ENCODE data around the gene CLTCL1.
"Not testable (repeated sequence)": the region's sequence is repeated elsewhere in the genome, so short reads cannot be mapped to it uniquely, and the experiment has no call there.

CLTCL1 gene

DNA sequence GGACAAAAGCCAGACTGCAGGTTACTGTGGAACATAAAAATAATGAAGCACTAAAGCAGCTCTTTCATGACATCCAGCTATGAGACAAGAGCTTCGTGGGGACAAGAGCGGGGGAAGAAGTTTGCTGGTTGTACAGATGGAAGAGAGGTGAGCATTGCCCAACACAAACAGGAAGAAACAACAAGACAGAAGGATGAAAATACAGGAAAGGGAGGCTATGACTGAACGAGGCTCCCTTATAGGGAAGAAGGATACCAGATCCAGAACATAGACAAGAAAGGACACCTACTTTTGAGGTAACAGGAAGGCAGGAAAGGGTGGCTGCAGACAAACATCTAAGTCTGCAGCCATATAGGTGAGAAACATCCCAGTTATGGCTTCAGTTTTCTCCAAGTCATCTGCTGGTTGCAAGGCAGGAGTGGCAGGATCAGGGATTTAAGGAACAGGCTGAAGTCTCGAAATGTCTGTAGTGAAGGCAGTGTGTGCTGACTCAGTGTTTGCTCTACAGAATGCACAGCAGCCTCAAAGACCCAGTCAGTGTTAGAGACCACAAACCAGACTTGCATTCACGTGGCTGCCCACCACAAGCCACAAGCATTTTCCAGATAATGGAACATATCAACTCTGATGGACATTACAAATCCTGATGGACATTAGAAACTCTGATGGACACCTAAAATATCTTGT lies 1.9 kb downstream of the CLTCL1 start:
- DNase-seq (ENCODE audit: low spot score) = no peak
- TF ChIP-seq CTCF (IDR thresholded peaks at IDR 0.05; ENCODE audit: borderline replicate concordance, control extremely low read depth, extremely low read depth, insufficient read depth, missing control alignments) = no peak
- in situ Hi-C loops (cut with MboI; ENCODE audit: low sequenced_read_pairs, unreplicated experiment) = loop anchor here (25.0 kb wide), 1 partner anchor 98 kb away; no protein-coding TSS in a partner anchor

GRCh38 chr22:19287889-19288288 lies 3.6 kb downstream of the CLTCL1 start:
- no peak for DNase-seq (ENCODE audit: low spot score)
- no peak for TF ChIP-seq CTCF (IDR thresholded peaks at IDR 0.05; ENCODE audit: borderline replicate concordance, control extremely low read depth, extremely low read depth, insufficient read depth, missing control alignments)
- in situ Hi-C loops (cut with MboI; ENCODE audit: low sequenced_read_pairs, unreplicated experiment) = loop anchor here (25.0 kb wide), 1 partner anchor 99 kb away; no protein-coding TSS in a partner anchor

- no peak for TF ChIP-seq CTCF (IDR thresholded peaks at IDR 0.05; ENCODE audit: borderline replicate concordance, control extremely low read depth, extremely low read depth, insufficient read depth, missing control alignments)
- in situ Hi-C loops (cut with MboI; ENCODE audit: low sequenced_read_pairs, unreplicated experiment) = loop anchor here (25.0 kb wide), 1 partner anchor 100 kb away; no protein-coding TSS in a partner anchor
- no peak for DNase-seq (ENCODE audit: low spot score)
Observed at GRCh38 chr22:19287076-19287707, 4.3 kb downstream of the CLTCL1 start.

GRCh38 chr22:19285831-19286230 lies 5.7 kb downstream of the CLTCL1 start:
- no peak for TF ChIP-seq CTCF (IDR thresholded peaks at IDR 0.05; ENCODE audit: borderline replicate concordance, control extremely low read depth, extremely low read depth, insufficient read depth, missing control alignments)
- DNase-seq (ENCODE audit: low spot score) = no peak
- in situ Hi-C loops (cut with MboI; ENCODE audit: low sequenced_read_pairs, unreplicated experiment) = loop anchor here (25.0 kb wide), 1 partner anchor 101 kb away; no protein-coding TSS in a partner anchor

DNA sequence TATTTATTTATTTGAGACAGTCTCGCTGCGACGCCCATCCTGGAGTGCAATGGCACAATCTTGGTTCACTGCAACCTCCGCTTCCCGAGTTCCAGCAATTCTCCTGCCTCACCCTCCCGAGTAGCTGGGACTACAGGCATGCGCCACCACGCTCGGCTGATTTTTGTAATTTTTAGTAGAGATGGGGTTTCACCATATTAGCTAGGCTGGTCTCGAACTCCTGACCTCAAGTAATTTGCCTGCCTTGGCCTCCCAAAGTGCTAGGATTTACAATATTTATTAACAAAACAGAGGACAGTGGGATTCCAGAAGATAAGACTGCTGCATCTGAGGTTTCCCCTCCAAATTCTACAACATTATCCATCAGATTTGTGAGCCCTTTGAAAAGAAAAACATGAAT lies 12.4 kb downstream of the CLTCL1 start:
- DNase-seq (ENCODE audit: low spot score) = not testable (repeated sequence)
- in situ Hi-C loops (cut with MboI; ENCODE audit: low sequenced_read_pairs, unreplicated experiment) = loop anchor here (25.0 kb wide), 1 partner anchor 108 kb away; no protein-coding TSS in a partner anchor

DNA sequence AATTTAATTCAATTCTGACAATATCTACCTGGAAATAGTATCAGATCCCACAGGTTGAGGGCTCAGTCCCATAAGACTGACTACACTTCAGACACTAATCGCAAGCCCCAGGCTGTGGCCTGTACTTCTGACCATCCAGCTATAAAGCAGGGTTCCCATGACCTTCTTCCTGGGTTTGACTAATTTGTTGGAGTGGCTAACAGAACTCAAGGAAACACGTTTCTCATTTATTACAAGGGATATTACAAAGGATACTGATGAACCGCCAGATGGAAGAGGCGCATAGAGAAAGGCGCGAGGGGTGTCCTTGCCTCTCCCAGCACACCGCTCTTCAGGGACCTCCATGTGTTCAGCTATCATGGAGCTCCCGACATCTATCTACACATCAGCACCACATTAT lies 13.7 kb downstream of the CLTCL1 start:
- in situ Hi-C loops (cut with MboI; ENCODE audit: low sequenced_read_pairs, unreplicated experiment) = loop anchor here (25.0 kb wide), 1 partner anchor 110 kb away; no protein-coding TSS in a partner anchor
- TF ChIP-seq CTCF (IDR thresholded peaks at IDR 0.05; ENCODE audit: borderline replicate concordance, control extremely low read depth, extremely low read depth, insufficient read depth, missing control alignments) = no peak
- DNase-seq (ENCODE audit: low spot score) = no peak

Measured in GM13976 (cell line).